GM18508 (cell line): ENCODE results near the gene CSNK1E.

Source experiments
- ATAC-seq: cut with Tn5 transposase; IDR thresholded peaks from one replicate; pipeline ENCODE4 v1.9.1; 2021; ENCODE audit warnings: moderate number of reproducible peaks; ENCODE audit not compliant: insufficient read depth, unreplicated experiment

CSNK1E gene

GRCh38 chr22:38336699-38337098, 19.5 kb upstream of the CSNK1E start:
- no peak for ATAC-seq

- no peak for ATAC-seq
Measured at GRCh38 chr22:38335077-38335476, 17.8 kb upstream of the CSNK1E start.

- no peak for ATAC-seq
Measured at GRCh38 chr22:38327805-38328204, 10.6 kb upstream of the CSNK1E start.

- no peak for ATAC-seq
Measured at GRCh38 chr22:38327396-38327795, 10.2 kb upstream of the CSNK1E start.

- ATAC-seq, result no peak
Measured at GRCh38 chr22:38325587-38325986, 8.4 kb upstream of the CSNK1E start.

- ATAC-seq, result no peak
Measured at GRCh38 chr22:38320605-38321402, 3.6 kb upstream of the CSNK1E start.

GRCh38 chr22:38318792-38319773, 1.9 kb upstream of the CSNK1E start:
- no peak for ATAC-seq

GRCh38 chr22:38317995-38318715, 922 bp upstream of the CSNK1E start:
- ATAC-seq, result no peak

GRCh38 chr22:38316364-38317121, 690 bp downstream of the CSNK1E start:
- ATAC-seq, result no peak

GRCh38 chr22:38315823-38316363, 1.3 kb downstream of the CSNK1E start:
- no peak for ATAC-seq

- ATAC-seq, result no peak
Measured at GRCh38 chr22:38314933-38315822, 2.1 kb downstream of the CSNK1E start.

- no peak for ATAC-seq
Measured at GRCh38 chr22:38314051-38314932, 2.9 kb downstream of the CSNK1E start.

- ATAC-seq, result no peak
Measured at GRCh38 chr22:38313384-38313955, 3.8 kb downstream of the CSNK1E start.

GRCh38 chr22:38312261-38312800, 4.9 kb downstream of the CSNK1E start:
- no peak for ATAC-seq

- no peak for ATAC-seq
Measured at GRCh38 chr22:38311323-38311620, 6.0 kb downstream of the CSNK1E start.

GRCh38 chr22:38310518-38311322, 6.5 kb downstream of the CSNK1E start:
- ATAC-seq, result no peak
